HepG2 (cell line): ENCODE measurements around the gene ANKK1. TPM values are rescaled to one million over a fixed set of nuclear protein-coding genes. Genes with fewer than 3 reads are reported as not detected.

Source experiments
- ATAC-seq: fragments of 200-7000 bp; cut with Tn5 transposase; 3 replicates; pipeline ENCODE4 v1.9.1; 2020; ENCODE audit warnings: mild to moderate bottlenecking, moderate library complexity
- BruUV-seq: library from RNA; stranded (reverse); fragments of 400-500 nt; replicated peaks from 2 replicates; lab custom pipeline; 2021; lab: Mats Ljungman, UMichigan
- CTCF ChIA-PET: fragments of 300-600 bp; formaldehyde crosslinking; extraction: SDS; loops from one replicate; lab custom pipeline; 2021; ENCODE audit warnings: low total read pairs, inconsistent platforms, low intra/inter-chr PET ratio; lab: Yijun Ruan, JAX
- POLR2A ChIA-PET: fragments of 350-600 bp; sonication (Branson Sonifier 250); formaldehyde crosslinking; loops from one replicate; lab custom pipeline; 2020; ENCODE audit warnings: antibody characterized with exemption, inconsistent platforms; lab: Yijun Ruan, JAX
- DNase-seq: peaks from one replicate; pipeline ENCODE4 v3.0.0-alpha.2; 2015; ENCODE audit warnings: low spot score
- FAIRE-seq: peaks from 3 replicates; lab custom pipeline; 2011; peaks lifted over from hg19 to GRCh38; lab: Jason Lieb, UNC
- H2AFZ ChIP-seq: one replicate; pipeline ENCODE4 v1.6.1; 2011; ENCODE audit warnings: low read length, inconsistent platforms
- H3K27ac ChIP-seq: fragments of 300-600 bp; 3 replicates; pipeline ENCODE4 v1.8.0; 2011; ENCODE audit warnings: mixed run types, mild to moderate bottlenecking, mixed read lengths, low read length, inconsistent platforms; ENCODE audit not compliant: insufficient read depth; ENCODE audit errors: extremely low read length
- H3K27me3 ChIP-seq, 2 experiments: fragments of 200-600 bp in 1 of 2; 2 replicates in 1 of 2; 3 replicates in 1 of 2; pipeline versions ENCODE4 v1.6.0 to v1.8.0; 2011; ENCODE audit warnings: low read length in 2 of 2, mild to moderate bottlenecking in 2 of 2, moderate library complexity in 2 of 2, inconsistent platforms in 1 of 2; ENCODE audit not compliant: insufficient read depth in 2 of 2, control insufficient read depth in 1 of 2
- H3K36me3 ChIP-seq, 2 experiments: fragments of 200-600 bp in 1 of 2; replicated peaks in 1 of 2; 2 replicates in 1 of 2; 3 replicates in 1 of 2; pipeline versions ENCODE4 v1.5.1 to v1.8.0; 2011; ENCODE audit warnings: low read length in 2 of 2, inconsistent platforms in 1 of 2; ENCODE audit not compliant: insufficient read depth in 2 of 2, control insufficient read depth in 1 of 2
- H3K4me1 ChIP-seq: 2 replicates; pipeline ENCODE4 v1.5.1; 2012; ENCODE audit warnings: low read length, inconsistent platforms; ENCODE audit not compliant: insufficient read depth
- H3K4me2 ChIP-seq: 2 replicates; pipeline ENCODE4 v1.6.0; 2011; ENCODE audit warnings: low read depth, low read length, inconsistent platforms
- H3K4me3 ChIP-seq, 3 experiments: fragments of 200-600 bp in 1 of 3; sonication (generic), shearing (Covaris generic) in 1 of 3; replicated peaks in 1 of 3; 2 replicates each; pipeline ENCODE4 v1.5.1; 2011 to 2016; ENCODE audit warnings: low read length in 3 of 3, inconsistent platforms in 2 of 3, low read depth in 2 of 3, mild to moderate bottlenecking in 2 of 3, control low read depth in 1 of 3, mixed read lengths in 1 of 3; ENCODE audit not compliant: insufficient read depth in 1 of 3
- H3K79me2 ChIP-seq: one replicate; pipeline ENCODE4 v1.6.1; 2011; ENCODE audit warnings: low read length, inconsistent platforms; ENCODE audit not compliant: insufficient read depth
- H3K9ac ChIP-seq: 2 replicates; pipeline ENCODE4 v1.6.0; 2011; ENCODE audit warnings: mild to moderate bottlenecking, low read depth, low read length, inconsistent platforms; ENCODE audit not compliant: insufficient read depth
- H3K9me3 ChIP-seq: 2 replicates; pipeline ENCODE4 v1.5.1; 2012; ENCODE audit warnings: mild to moderate bottlenecking, low read length
- H4K20me1 ChIP-seq: 2 replicates; pipeline ENCODE4 v1.6.0; 2011; ENCODE audit warnings: inconsistent platforms, mild to moderate bottlenecking, low read length, moderate library complexity; ENCODE audit not compliant: insufficient read depth
- ATF2 ChIP-seq: sonication (generic); formaldehyde crosslinking; IDR thresholded peaks from 2 replicates; pipeline ENCODE4 v1.4.0; 2020; ENCODE audit warnings: missing genetic modification reagents
- DR1 ChIP-seq: sonication (generic); formaldehyde crosslinking; IDR thresholded peaks from 2 replicates; pipeline ENCODE4 v1.8.0; 2021; ENCODE audit warnings: mild to moderate bottlenecking, missing genetic modification reagents, inconsistent platforms
- MAFF ChIP-seq: IDR thresholded peaks from 2 replicates; pipeline ENCODE4 v1.6.1; 2011; ENCODE audit warnings: low read depth, low read length, improper control_type of control experiment
- NAIF1 ChIP-seq: sonication (generic); formaldehyde crosslinking; IDR thresholded peaks from 2 replicates; pipeline ENCODE4 v1.5.0; 2020; ENCODE audit warnings: mild to moderate bottlenecking, missing genetic modification reagents, borderline replicate concordance
- NFYB ChIP-seq: sonication (generic); formaldehyde crosslinking; IDR thresholded peaks from 2 replicates; pipeline ENCODE4 v1.4.0; 2020; ENCODE audit warnings: missing genetic modification reagents
- RERE ChIP-seq: IDR thresholded peaks from 2 replicates; pipeline ENCODE4 v1.6.1; 2016; ENCODE audit warnings: low read depth, missing genetic modification reagents, missing compliant biosample characterization
- SP140L ChIP-seq: sonication (generic); formaldehyde crosslinking; IDR thresholded peaks from 2 replicates; pipeline ENCODE4 v1.4.0; 2020; ENCODE audit warnings: missing genetic modification reagents, borderline replicate concordance
- SUZ12 ChIP-seq: fragments of 150-350 bp; IDR thresholded peaks from 2 replicates; pipeline ENCODE4 v1.6.1; 2014; ENCODE audit warnings: low read depth, low read length
- TOE1 ChIP-seq: sonication (generic); formaldehyde crosslinking; IDR thresholded peaks from 2 replicates; pipeline ENCODE4 v1.4.0; 2020; ENCODE audit warnings: mild to moderate bottlenecking, missing genetic modification reagents
- ZBTB20 ChIP-seq: sonication (generic); formaldehyde crosslinking; IDR thresholded peaks from 2 replicates; pipeline ENCODE4 v1.8.1; 2023; ENCODE audit warnings: missing genetic modification reagents, low read depth, mild to moderate bottlenecking, borderline replicate concordance
- ZNF263 ChIP-seq: sonication (generic); formaldehyde crosslinking; IDR thresholded peaks from 2 replicates; pipeline ENCODE4 v1.4.0; 2020; ENCODE audit warnings: missing genetic modification reagents
- ZNF616 ChIP-seq: sonication (generic); formaldehyde crosslinking; IDR thresholded peaks from 2 replicates; pipeline ENCODE4 v1.5.0; 2020; ENCODE audit warnings: low read depth, mild to moderate bottlenecking, missing genetic modification reagents
- ZNF674 ChIP-seq: sonication (generic); formaldehyde crosslinking; IDR thresholded peaks from 2 replicates; pipeline ENCODE4 v1.5.0; 2020; ENCODE audit warnings: low read depth, mild to moderate bottlenecking, missing genetic modification reagents
- WGBS: methylation state at CpG from one replicate; pipeline ENCODE4 v1.1.6; 2017; ENCODE audit warnings: low lambda C conversion rate; 5-methylcytosine and 5-hydroxymethylcytosine counted together
- in situ Hi-C: cut with HindIII; loops from 2 replicates; pipeline ENCODE4 v1.10.0; 2017; ENCODE audit warnings: low pct_unique_long_range_greater_than_20kb; ENCODE audit not compliant: extremely low pct_ligation_motif_present
- intact Hi-C: fragments of 100-400 bp; cut with micrococcal nuclease; formaldehyde crosslinking; loops from one replicate; pipeline ENCODE4 v1.10.0; 2022; ENCODE audit not compliant: unreplicated experiment
- polyA plus RNA-seq, 8 experiments: library from polyadenylated mRNA; depleted of rRNA in 3 of 8; stranded (reverse) in 7 of 8; unstranded in 1 of 8; fragments of >200 nt; fragmentation: Illumina TruSeq in 4 of 8; extraction: Trizol in 4 of 8; gene quantifications; 2 replicates each; pipeline versions ENCODE4 v1.2.1 to v1.2.3, GENCODE V29; 2011 to 2016; ENCODE audit warnings: low read depth in 4 of 8, missing spikeins in 1 of 8, mixed read lengths in 1 of 8; ENCODE audit not compliant: insufficient read depth in 1 of 8
- total RNA-seq, 5 experiments: library from RNA; depleted of rRNA; stranded (reverse); fragments of >200 nt; fragmentation: Illumina TruSeq; extraction: Trizol; gene quantifications; 2 replicates each; pipeline ENCODE4 v1.2.3, GENCODE V29; 2016; ENCODE audit warnings: low read depth in 1 of 5

Gene ANKK1
- total and polyA plus RNA-seq, 2 of the 13 experiments (the other 11 are each of a cell fraction or from before 2014, with no cell fraction given), result 0.04 to 0.22 TPM

GRCh38 chr11:113405724-113406478 is 18.3 kb downstream of the ANKK1 start:
- in situ Hi-C loops (loop anchor here (10.0 kb wide), 1 partner anchor 61 kb away; no protein-coding TSS in a partner anchor), intact Hi-C loops (no loop called here)
- Histone ChIP-seq H3K9me3 (no peaks in the 10 kb centered on the region), H3K36me3 (no peaks in the 10 kb centered on the region), H2AFZ (no peak overlapping the region), H3K9ac (no peak overlapping the region), H3K4me2 (no peak overlapping the region), H3K4me3 (no peak overlapping the region), H3K4me1 (no peaks in the 10 kb centered on the region), H3K79me2 (no peaks in the 10 kb centered on the region), H4K20me1 (no peaks in the 10 kb centered on the region), H3K27ac (no peak overlapping the region), H3K27me3 (peaks cover 9 to 35% of the 10 kb centered on the region in 2 experiments; a peak in 2 of 5 replicates)
- TF ChIP-seq ZNF616 (CRISPR knock-in tag) (no peak), NFYB (CRISPR knock-in tag) (no peak), NAIF1 (CRISPR knock-in tag) (no peak), MAFF (no peak), TOE1 (no peak), SUZ12 (no peak), ZBTB20 (CRISPR knock-in tag) (no peak), ZNF674 (CRISPR knock-in tag) (no peak), ATF2 (CRISPR knock-in tag) (no peak), DR1 (CRISPR knock-in tag) (no peak), ZNF263 (CRISPR knock-in tag) (no peak), RERE (CRISPR knock-in tag) (no peak), SP140L (CRISPR knock-in tag) (no peak)
- ChIA-PET CTCF (no interaction called here), POLR2A (no interaction called here)
- WGBS, result 25% methylated on average over 4 of the region's 7 CpGs
- ATAC-seq (no peak), FAIRE-seq (no peak), DNase-seq (no peak)
- BruUV-seq, result no TSS peak
